ENCODE data around the gene DHPS. TPM values are rescaled to one million over a fixed set of nuclear protein-coding genes. Genes with fewer than 3 reads are reported as not detected.

DHPS gene
- total and polyA plus RNA-seq, 2 of the 13 experiments (the other 11 are each of a cell fraction or from before 2014, with no cell fraction given): 43.3 to 84.3 TPM

- TF ChIP-seq GMEB1 (CRISPR knock-in tag; IDR thresholded peaks at IDR 0.05; ENCODE audit: borderline replicate concordance) (peak; percentile 81; the same call in 1 of the 2 replicates), MAX (IDR thresholded peaks at IDR 0.05) (peak; percentile 75), ZNF790 (CRISPR knock-in tag; IDR thresholded peaks at IDR 0.05; ENCODE audit: borderline replicate concordance) (0 out of 2 replicates have a peak, but pooled peaks have one; percentile 68), ZBTB49 (CRISPR knock-in tag; IDR thresholded peaks at IDR 0.05; ENCODE audit: borderline replicate concordance) (no peak), ZNF577 (CRISPR knock-in tag; IDR thresholded peaks at IDR 0.05; ENCODE audit: borderline replicate concordance, low read depth) (no peak), KLF16 (CRISPR knock-in tag; IDR thresholded peaks at IDR 0.05) (0 out of 4 replicates have a peak, but pooled peaks of 1 of the 2 experiments have one; percentile 11), ZNF7 (CRISPR knock-in tag; IDR thresholded peaks at IDR 0.05) (no peak), ATF5 (CRISPR knock-in tag; IDR thresholded peaks at IDR 0.05; ENCODE audit: low read depth) (no peak), SMAD3 (CRISPR knock-in tag; IDR thresholded peaks at IDR 0.05) (peak; percentile 51), MATR3 (CRISPR knock-in tag; IDR thresholded peaks at IDR 0.05) (no peak), SP1 (IDR thresholded peaks at IDR 0.05) (no peak), SP1 (CRISPR knock-in tag; IDR thresholded peaks at IDR 0.05) (peak; percentile 72), ZNF207 (IDR thresholded peaks at IDR 0.05; ENCODE audit: borderline replicate concordance) (no peak), ZNF703 (CRISPR knock-in tag; IDR thresholded peaks at IDR 0.05; ENCODE audit: borderline replicate concordance) (peak; percentile 74; the same call in 1 of the 2 replicates), RXRB (CRISPR knock-in tag; IDR thresholded peaks at IDR 0.05; ENCODE audit: borderline replicate concordance) (peak; percentile 25; the same call in 1 of the 2 replicates), HNF1B (CRISPR knock-in tag; IDR thresholded peaks at IDR 0.05) (peak; percentile 61), NONO (IDR thresholded peaks at IDR 0.05) (no peak), NONO (CRISPR knock-in tag; conservative IDR thresholded peaks at IDR 0.05) (peak; percentile 85; the same call in 1 of the 2 replicates), SPEN (CRISPR knock-in tag; IDR thresholded peaks at IDR 0.05; ENCODE audit: low read depth) (peak; percentile 70; the same call in 1 of the 2 replicates), ZBTB26 (CRISPR knock-in tag; IDR thresholded peaks at IDR 0.05; ENCODE audit: borderline replicate concordance) (peak; percentile 40; the same call in 1 of the 2 replicates), YEATS2 (CRISPR knock-in tag; IDR thresholded peaks at IDR 0.05; ENCODE audit: borderline replicate concordance) (peak; percentile 81; the same call in 1 of the 2 replicates)
Measured at GRCh38 chr19:12681074-12681987, at the start of gene DHPS (continued).
